Mammary epithelial cell (primary cell): ENCODE data around the gene FKBP5.

Experiments
- EZH2 ChIP-seq: IDR thresholded peaks from 2 replicates; pipeline ENCODE4 v1.6.1; 2012; ENCODE audit warnings: low read length, inconsistent platforms, borderline replicate concordance
- TF ChIP-seq, protein P1 (sequence below), 2 donors: IDR thresholded peaks in 1 of 2; conservative IDR thresholded peaks in 1 of 2; 2 replicates each; pipeline ENCODE4 v1.5.1; 2011 to 2012; ENCODE audit warnings: inconsistent platforms in 2 of 2, low read length in 2 of 2, mild to moderate bottlenecking in 2 of 2, control low read depth in 1 of 2, low read depth in 1 of 2; ENCODE audit not compliant: insufficient read depth in 1 of 2; ENCODE audit errors: extremely low read depth in 1 of 2

DNA sequence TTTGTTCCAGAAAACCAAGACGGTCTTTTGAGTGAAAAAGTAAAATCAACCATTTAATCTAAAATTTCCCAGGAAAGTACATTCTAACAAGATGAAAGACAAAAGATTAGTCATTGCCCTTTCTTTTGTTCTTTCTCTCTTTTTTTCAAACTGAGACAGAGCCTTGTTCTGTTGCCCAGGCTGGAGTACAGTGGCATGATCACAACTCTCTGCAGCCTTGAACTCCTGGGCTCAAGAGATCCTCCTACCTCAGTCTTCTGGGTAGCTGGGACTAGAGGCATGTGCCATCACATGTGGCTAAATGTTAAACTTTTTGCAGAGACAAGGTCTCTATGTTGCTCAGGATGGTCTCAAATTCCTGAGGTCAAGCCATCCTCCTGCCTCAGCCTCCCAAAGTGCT, 75.0 kb downstream of the FKBP5 start:
- TF ChIP-seq, protein P1, sequence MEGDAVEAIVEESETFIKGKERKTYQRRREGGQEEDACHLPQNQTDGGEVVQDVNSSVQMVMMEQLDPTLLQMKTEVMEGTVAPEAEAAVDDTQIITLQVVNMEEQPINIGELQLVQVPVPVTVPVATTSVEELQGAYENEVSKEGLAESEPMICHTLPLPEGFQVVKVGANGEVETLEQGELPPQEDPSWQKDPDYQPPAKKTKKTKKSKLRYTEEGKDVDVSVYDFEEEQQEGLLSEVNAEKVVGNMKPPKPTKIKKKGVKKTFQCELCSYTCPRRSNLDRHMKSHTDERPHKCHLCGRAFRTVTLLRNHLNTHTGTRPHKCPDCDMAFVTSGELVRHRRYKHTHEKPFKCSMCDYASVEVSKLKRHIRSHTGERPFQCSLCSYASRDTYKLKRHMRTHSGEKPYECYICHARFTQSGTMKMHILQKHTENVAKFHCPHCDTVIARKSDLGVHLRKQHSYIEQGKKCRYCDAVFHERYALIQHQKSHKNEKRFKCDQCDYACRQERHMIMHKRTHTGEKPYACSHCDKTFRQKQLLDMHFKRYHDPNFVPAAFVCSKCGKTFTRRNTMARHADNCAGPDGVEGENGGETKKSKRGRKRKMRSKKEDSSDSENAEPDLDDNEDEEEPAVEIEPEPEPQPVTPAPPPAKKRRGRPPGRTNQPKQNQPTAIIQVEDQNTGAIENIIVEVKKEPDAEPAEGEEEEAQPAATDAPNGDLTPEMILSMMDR (conservative IDR thresholded peaks at IDR 0.05 in 1 of 2, IDR thresholded peaks at IDR 0.05 in 1 of 2; ENCODE audit: extremely low read depth in 1 of 2, insufficient read depth in 1 of 2, low read depth in 1 of 2, low read length in 2 of 2): no peak
- no peak for TF ChIP-seq EZH2
